CD4-positive, alpha-beta T cell treated with Interleukin-2 at 100 ng/mL for 4 hours (primary cell): Measurements from ENCODE around the gene KIF1B.
A peak's percentile ranks its signal among the peaks of the same experiment; 100 is the strongest.

Experiments
- DNase-seq: peaks from one replicate; pipeline ENCODE4 v3.0.0-alpha.2; 2020; ENCODE audit warnings: low spot score

Gene KIF1B, protein sequence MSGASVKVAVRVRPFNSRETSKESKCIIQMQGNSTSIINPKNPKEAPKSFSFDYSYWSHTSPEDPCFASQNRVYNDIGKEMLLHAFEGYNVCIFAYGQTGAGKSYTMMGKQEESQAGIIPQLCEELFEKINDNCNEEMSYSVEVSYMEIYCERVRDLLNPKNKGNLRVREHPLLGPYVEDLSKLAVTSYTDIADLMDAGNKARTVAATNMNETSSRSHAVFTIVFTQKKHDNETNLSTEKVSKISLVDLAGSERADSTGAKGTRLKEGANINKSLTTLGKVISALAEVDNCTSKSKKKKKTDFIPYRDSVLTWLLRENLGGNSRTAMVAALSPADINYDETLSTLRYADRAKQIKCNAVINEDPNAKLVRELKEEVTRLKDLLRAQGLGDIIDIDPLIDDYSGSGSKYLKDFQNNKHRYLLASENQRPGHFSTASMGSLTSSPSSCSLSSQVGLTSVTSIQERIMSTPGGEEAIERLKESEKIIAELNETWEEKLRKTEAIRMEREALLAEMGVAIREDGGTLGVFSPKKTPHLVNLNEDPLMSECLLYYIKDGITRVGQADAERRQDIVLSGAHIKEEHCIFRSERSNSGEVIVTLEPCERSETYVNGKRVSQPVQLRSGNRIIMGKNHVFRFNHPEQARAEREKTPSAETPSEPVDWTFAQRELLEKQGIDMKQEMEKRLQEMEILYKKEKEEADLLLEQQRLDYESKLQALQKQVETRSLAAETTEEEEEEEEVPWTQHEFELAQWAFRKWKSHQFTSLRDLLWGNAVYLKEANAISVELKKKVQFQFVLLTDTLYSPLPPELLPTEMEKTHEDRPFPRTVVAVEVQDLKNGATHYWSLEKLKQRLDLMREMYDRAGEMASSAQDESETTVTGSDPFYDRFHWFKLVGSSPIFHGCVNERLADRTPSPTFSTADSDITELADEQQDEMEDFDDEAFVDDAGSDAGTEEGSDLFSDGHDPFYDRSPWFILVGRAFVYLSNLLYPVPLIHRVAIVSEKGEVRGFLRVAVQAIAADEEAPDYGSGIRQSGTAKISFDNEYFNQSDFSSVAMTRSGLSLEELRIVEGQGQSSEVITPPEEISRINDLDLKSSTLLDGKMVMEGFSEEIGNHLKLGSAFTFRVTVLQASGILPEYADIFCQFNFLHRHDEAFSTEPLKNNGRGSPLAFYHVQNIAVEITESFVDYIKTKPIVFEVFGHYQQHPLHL (N-terminal part only)

DNA sequence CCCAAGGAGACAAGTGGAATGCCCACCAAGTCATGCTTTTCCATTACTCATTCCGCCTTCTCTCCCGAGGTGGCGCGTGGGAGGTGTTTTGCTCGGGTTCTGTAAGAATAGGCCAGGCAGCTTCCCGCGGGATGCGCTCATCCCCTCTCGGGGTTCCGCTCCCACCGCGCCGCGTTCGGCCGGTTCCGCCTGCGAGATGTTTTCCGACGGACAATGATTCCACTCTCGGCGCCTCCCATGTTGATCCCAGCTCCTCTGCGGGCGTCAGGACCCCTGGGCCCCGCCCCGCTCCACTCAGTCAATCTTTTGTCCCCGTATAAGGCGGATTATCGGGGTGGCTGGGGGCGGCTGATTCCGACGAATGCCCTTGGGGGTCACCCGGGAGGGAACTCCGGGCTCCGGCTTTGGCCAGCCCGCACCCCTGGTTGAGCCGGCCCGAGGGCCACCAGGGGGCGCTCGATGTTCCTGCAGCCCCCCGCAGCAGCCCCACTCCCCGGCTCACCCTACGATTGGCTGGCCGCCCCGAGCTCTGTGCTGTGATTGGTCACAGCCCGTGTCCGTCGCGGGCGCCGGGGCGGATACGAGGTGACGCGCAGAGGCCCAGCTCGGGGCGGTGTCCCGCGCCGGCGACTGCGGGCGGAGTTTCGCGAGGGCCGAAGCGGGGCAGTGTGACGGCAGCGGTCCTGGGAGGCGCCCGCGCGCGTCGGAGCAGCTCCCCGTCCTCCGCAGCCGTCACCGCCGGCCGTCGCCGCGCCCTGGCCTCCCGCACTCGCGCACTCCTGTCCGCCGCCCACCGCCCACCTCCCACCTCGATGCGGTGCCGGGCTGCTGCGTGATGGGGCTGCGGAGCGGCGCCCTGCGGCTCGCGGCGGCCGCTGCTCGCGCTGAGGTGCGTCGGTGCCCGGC, at the start of gene KIF1B:
Gene KIF1B (plus strand): TSS at position 666 of the 906 bp plus-strand sequence. CDS start 21,759 bp downstream, outside the sequence.
- DNase-seq, result peak; percentile 97

DNA sequence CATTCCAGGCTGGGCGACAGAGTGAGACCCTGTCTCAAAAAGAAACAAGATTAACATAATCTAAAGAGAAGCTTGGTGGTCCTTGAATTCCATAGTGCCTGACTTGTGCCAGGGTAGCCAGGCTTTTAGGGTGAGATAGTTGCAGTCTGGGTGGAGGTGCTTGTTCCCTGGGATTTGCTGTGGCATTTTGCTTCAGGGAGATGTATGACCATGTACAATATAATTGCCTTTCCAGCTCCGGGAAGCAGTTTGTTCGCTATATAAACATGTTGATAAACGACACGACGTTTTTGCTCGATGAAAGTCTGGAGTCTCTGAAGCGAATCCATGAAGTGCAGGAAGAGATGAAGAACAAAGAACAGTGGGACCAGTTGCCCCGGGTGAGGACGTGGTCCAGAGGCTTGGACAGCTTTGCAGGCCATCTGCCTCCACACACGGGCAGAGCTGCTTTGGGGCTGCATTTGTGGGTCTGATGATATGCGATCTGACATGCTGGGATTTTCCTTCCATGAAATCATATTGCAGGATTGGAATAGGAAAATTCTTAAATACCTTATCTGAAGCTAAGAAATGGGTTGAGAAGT, 49.4 kb upstream of the KIF1B start:
- DNase-seq, result no peak

DNA sequence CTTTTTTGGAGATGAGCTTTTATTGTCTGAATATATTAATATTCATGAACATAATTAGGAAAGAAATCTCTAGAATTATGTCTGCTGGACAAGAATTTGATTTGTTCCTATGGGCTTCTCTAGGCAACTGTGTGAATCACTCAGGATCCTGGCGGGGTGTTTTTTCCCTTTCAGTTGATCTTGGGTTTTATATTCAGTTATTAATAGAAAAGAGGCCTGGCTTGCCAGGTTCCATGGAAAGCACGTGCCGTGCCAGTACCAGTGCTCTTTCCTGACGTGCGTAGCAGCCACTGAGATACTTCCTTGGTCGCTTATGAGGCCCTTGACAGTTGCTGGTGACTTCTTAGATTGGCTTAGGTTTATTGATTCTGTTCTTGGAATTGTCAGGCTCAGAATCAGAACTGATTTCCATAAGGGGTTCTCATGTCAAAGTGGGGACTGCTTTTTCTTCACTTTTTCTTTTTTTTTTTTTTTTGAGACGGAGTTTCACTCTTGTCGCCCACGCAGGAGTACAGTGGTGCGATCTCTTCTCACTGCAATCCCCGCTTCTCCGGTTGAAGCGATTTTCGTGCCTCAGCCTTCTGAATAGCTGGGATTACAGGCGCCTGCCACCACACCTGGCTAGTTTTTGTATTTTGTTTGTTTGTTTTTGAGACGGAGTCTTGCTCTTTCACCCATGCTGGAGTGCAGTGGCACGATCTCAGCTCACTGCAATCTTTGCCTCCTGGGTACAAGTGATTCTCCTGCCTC, 48.7 kb upstream of the KIF1B start:
- no peak for DNase-seq

DNA sequence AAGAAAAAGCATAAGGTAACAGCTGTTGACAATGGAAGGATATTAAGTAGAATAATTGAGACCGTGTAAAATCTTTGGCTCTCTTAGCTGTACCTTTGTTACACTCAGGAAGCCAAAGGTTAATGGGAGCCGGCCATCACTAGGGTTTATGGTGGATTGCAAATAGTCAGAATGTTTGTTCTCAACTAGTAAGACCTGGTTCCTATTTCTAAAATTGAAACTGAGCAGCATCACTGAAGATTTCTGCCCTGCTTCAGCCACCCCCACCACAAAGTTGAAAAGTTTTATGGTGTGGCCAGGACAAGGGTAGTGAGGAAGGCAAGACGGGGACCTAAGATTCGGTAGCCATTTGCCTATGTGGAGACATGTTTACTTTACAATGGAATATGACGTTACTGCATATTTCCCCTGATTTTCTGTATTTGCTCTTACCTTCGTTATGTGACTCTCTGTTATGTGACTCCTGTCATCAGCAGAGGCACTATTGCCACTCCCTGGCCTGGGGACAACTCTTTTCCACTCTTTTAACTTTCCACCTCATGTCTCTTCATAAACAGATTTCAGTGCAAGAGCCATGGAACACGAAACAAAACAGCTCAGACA, 41.4 kb upstream of the KIF1B start:
- DNase-seq, result no peak

DNA sequence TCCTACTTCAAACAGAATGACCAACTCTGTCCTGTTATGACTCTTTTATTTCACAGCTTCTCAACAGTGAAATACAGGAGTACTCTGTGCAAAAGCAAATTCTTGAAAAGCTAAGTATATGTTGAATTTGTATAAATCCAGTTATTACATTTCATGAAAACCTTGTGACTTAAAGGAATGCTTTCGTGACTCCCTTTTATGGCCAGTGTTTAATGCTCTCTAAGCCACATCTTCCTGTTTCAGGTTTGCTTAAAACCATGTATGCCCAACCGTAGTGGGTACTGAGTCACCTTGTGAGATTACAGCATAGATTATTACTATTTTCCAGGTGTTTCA, 40.2 kb upstream of the KIF1B start:
- peak; percentile 31 for DNase-seq

- DNase-seq, result no peak
Measured at GRCh38 chr1:10171105-10171767, 39.1 kb upstream of the KIF1B start.

DNA sequence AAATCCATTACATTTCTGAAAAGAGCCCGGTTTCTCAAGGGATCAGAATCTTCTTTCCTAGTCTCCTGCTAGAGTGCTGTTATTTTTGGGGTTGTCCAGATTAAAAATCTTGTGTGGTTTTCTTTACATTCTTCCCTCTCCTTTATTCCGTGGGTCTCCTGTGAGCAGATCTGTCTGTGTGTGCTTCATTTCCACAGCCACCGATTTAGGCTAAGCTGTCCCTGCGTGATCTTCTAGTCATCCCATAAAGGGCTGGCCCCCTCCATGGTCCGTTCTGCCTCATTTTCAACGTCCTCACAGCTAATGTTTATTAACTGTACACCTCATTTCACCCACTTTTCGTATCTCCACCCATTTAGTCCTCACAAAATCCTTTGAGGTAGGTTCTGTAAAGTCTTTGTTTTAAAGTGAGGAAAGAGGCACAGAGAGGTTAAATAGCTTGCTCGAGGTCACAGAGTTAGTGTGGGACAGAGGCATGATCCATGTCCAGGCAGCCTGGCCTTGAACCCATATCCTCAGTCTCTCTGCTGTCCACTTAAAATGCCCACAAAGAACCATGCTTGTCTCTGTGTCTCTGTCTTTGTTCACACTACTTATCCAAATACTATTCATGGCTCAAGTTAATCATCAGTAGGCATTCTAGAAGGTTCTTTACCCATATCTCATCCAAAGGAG, 38.2 kb upstream of the KIF1B start:
- DNase-seq, result no peak

GRCh38 chr1:10173582-10173981, 36.8 kb upstream of the KIF1B start:
- DNase-seq, result no peak

GRCh38 chr1:10177876-10178275, 32.5 kb upstream of the KIF1B start:
- no peak for DNase-seq

- no peak for DNase-seq
Measured at GRCh38 chr1:10178597-10179405, 31.6 kb upstream of the KIF1B start.

GRCh38 chr1:10179406-10180091, 30.8 kb upstream of the KIF1B start:
- no peak for DNase-seq

DNA sequence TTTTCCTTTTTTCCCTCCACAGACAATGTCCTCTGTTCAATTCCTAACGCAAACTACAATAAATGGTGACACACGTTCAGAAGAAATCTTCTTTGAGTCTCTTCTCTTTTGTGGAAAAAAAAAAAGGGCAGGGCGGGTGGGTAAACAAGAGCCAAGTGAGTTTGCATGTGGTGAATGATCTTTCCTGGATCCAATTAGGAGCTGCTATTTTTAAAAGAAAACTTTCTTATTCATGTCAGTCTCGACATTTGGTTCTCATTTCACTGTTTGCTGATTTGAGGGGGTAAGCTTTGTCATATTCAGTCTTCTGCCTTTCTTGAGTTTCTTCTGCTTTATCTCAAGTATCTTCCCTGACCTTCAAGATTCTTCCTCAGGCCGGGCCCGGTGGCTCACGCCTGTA, 29.2 kb upstream of the KIF1B start:
- DNase-seq, result no peak

DNA sequence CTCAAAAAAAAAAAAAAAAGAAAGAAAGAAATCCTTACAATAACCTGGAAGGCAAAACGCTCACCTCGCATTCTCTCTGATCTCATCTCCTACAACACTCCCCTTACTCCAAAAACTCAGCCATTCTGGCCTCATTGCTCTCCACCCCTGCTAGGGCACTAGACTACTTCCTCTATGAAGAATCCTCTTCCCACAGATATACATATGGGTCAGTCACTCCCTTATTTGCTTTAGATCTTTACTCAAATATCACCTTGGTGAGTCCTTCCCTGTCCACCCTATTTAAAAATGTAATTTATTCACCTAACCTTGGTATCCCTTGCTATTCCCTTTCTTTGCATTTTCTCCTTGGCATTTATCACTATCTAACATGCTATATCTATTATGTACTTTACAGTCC, 24.6 kb upstream of the KIF1B start:
- DNase-seq, result no peak

DNA sequence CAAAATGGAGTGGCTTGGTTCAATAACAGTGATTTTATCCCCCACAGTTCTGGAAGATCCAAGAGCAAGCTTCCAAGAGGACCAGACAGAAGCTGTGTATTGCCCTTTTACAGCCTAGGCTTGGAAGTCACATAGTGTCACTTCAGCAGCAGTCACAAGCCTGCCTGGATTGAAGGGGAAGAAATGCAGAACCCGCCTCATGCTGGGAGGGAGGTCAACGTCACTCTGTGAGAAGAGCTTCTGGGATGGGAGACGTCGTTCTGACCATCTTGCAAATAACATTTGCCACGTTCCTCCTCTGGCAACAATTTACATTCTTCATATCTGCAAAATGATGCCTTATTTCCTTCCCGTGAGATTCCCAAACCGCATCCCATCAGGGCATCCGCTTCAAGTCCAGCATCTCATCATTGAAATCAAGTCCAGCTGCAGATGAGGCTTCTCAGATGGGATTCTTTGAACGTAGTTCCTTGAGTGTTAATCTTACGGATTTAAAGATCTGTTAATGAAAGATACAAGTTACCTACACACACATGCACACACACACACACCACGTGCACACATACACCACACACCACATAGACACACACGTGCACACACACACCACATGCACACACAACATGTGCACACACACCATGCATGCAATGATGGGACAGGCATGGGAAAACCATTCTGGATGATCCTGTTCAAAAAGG, 23.9 kb upstream of the KIF1B start:
- no peak for DNase-seq

- DNase-seq, result no peak
Measured at GRCh38 chr1:10187026-10187334, 23.4 kb upstream of the KIF1B start.

DNA sequence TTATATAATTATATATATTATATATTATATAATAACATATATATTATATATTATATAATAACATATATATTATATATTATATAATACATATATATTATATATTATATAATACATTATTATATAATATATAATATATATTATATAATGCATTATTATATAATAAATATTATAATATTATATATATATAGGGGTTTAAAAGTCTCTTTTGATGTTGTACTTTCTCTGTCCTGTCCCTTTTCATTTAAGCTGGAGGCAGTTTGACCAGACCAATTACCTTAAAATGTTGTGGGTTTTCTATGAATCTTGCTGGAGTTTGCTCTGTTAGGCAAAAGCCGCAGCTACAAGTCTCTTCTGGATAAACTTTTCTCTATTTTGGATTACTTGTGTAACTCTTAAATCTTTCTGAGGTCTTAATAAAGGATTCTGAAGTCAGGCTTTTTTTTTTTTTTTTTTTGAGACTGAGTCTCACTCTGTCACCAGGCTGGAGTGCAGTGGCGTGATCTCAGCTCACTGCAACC, 22.2 kb upstream of the KIF1B start:
- DNase-seq, result no peak

DNA sequence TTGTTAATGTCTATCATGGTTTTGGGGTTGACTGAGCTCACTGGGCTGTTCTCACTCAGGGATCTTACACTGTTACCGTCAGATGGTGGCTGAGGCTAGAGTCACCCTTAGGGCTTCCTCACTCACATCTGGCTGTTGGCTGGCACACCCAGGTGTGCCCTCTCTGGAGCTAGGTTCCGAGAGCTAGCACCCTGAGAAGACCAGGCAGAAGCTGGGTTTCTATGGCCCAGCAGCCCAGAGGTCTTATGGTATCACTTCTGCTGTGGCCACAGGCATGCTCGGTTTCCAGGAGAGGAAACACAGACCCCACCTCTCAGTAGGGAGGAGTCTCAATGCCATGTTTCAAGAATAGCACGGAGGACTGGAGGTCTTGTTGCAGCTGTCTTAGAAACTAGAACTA, 20.7 kb upstream of the KIF1B start:
- no peak for DNase-seq
